WTC11 (cell line): ENCODE results near the gene CGREF1. TPM values are rescaled to one million over a fixed set of nuclear protein-coding genes. Genes with fewer than 3 reads are reported as not detected.

Source experiments
- ATAC-seq: fragments of 200-7000 bp; cut with Tn5 transposase; 2 replicates; pipeline ENCODE4 v1.10.0; 2021; ENCODE audit warnings: mild to moderate bottlenecking, moderate library complexity
- CTCF ChIA-PET: fragments of 300-600 bp; sonication (Branson Sonifier 250); formaldehyde crosslinking; loops from one replicate; lab custom pipeline; 2021; ENCODE audit warnings: antibody characterized with exemption; lab: Charles Lee
- POLR2A ChIA-PET: fragments of 350-600 bp; sonication (Branson Sonifier 250); formaldehyde crosslinking; loops from one replicate; lab custom pipeline; 2021; ENCODE audit warnings: antibody characterized with exemption; lab: Charles Lee
- DNase-seq: peaks from one replicate; pipeline ENCODE4 v3.0.0; 2021; ENCODE audit warnings: low spot score
- H3K27ac Mint-ChIP-seq: 2 replicates; pipeline ENCODE4 v1.8.0; 2021; ENCODE audit warnings: mixed read lengths
- H3K27me3 Mint-ChIP-seq: 2 replicates; pipeline ENCODE4 v1.8.0; 2021; ENCODE audit warnings: low read depth, mild to moderate bottlenecking, moderate library complexity, mixed read lengths
- H3K36me3 Mint-ChIP-seq: 2 replicates; pipeline ENCODE4 v1.8.0; 2021; ENCODE audit warnings: mixed read lengths
- H3K4me1 Mint-ChIP-seq: 2 replicates; pipeline ENCODE4 v1.8.0; 2022; ENCODE audit warnings: mixed read lengths
- H3K4me3 Mint-ChIP-seq: 2 replicates; pipeline ENCODE4 v1.8.0; 2021; ENCODE audit warnings: mild to moderate bottlenecking, moderate library complexity, mixed read lengths
- H3K9me3 Mint-ChIP-seq: 2 replicates; pipeline ENCODE4 v1.8.0; 2021; ENCODE audit warnings: mixed read lengths
- ATF1 ChIP-seq: sonication (generic); formaldehyde crosslinking; IDR thresholded peaks from 2 replicates; pipeline ENCODE4 v1.8.1; 2023; ENCODE audit warnings: mild to moderate bottlenecking, moderate library complexity, missing genetic modification reagents
- CREM ChIP-seq: sonication (generic); formaldehyde crosslinking; IDR thresholded peaks from 2 replicates; pipeline ENCODE4 v1.8.1; 2022; ENCODE audit warnings: mild to moderate bottlenecking, missing genetic modification reagents, moderate library complexity
- FOXJ3 ChIP-seq: sonication (generic); formaldehyde crosslinking; IDR thresholded peaks from 2 replicates; pipeline ENCODE4 v1.9.0; 2021; ENCODE audit warnings: missing genetic modification reagents, mild to moderate bottlenecking, borderline replicate concordance
- IRF2 ChIP-seq: sonication (generic); formaldehyde crosslinking; IDR thresholded peaks from 2 replicates; pipeline ENCODE4 v1.8.0; 2022; ENCODE audit warnings: low read depth, missing genetic modification reagents, borderline replicate concordance
- JAZF1 ChIP-seq: fragments of 250-450 bp; sonication (Bioruptor Pico); IDR thresholded peaks from 2 replicates; pipeline ENCODE4 v1.9.0; 2021; ENCODE audit warnings: moderate library complexity, mild to moderate bottlenecking, inconsistent platforms
- RORB ChIP-seq: fragments of 250-450 bp; sonication (Bioruptor Pico); IDR thresholded peaks from 2 replicates; pipeline ENCODE4 v1.9.0; 2021; ENCODE audit warnings: mild to moderate bottlenecking
- SMAD4 ChIP-seq: sonication (generic); formaldehyde crosslinking; IDR thresholded peaks from 2 replicates; pipeline ENCODE4 v1.8.0; 2022; ENCODE audit warnings: mild to moderate bottlenecking, missing genetic modification reagents
- total RNA-seq: library from RNA; stranded (reverse); gene quantifications from 3 replicates; pipeline ENCODE4 v1.2.3, GENCODE V29; 2021
- TF ChIP-seq, protein P1 (sequence below): fragments of 250-450 bp; sonication (Bioruptor Pico); IDR thresholded peaks from 2 replicates; pipeline ENCODE4 v1.9.0; 2021; ENCODE audit warnings: mild to moderate bottlenecking, borderline replicate concordance
- TF ChIP-seq, protein P2 (sequence below): sonication (generic); formaldehyde crosslinking; IDR thresholded peaks from 2 replicates; pipeline ENCODE4 v1.8.1; 2022; ENCODE audit warnings: low read depth, missing genetic modification reagents, borderline replicate concordance
- TF ChIP-seq, protein P3 (sequence below): sonication (generic); formaldehyde crosslinking; IDR thresholded peaks from 2 replicates; pipeline ENCODE4 v1.8.0; 2022; ENCODE audit warnings: missing genetic modification reagents
- TF ChIP-seq, protein P4 (sequence below): sonication (generic); formaldehyde crosslinking; IDR thresholded peaks from 2 replicates; pipeline ENCODE4 v1.8.1; 2022; ENCODE audit warnings: mild to moderate bottlenecking, missing genetic modification reagents, moderate library complexity, borderline replicate concordance
- TF ChIP-seq, protein P5 (sequence below): sonication (generic); formaldehyde crosslinking; IDR thresholded peaks from 2 replicates; pipeline ENCODE4 v1.8.1; 2022; ENCODE audit warnings: mild to moderate bottlenecking, moderate library complexity, missing genetic modification reagents
- TF ChIP-seq, protein P6 (sequence below): sonication (generic); formaldehyde crosslinking; IDR thresholded peaks from 2 replicates; pipeline ENCODE4 v1.8.1; 2023; ENCODE audit warnings: mild to moderate bottlenecking, missing genetic modification reagents
- TF ChIP-seq, protein P7 (sequence below): sonication (generic); formaldehyde crosslinking; IDR thresholded peaks from 2 replicates; pipeline ENCODE4 v1.8.1; 2023; ENCODE audit warnings: mild to moderate bottlenecking, missing genetic modification reagents

Gene CGREF1
- total RNA-seq, 1 experiment from 2014 or later, result 3.5 TPM

DNA sequence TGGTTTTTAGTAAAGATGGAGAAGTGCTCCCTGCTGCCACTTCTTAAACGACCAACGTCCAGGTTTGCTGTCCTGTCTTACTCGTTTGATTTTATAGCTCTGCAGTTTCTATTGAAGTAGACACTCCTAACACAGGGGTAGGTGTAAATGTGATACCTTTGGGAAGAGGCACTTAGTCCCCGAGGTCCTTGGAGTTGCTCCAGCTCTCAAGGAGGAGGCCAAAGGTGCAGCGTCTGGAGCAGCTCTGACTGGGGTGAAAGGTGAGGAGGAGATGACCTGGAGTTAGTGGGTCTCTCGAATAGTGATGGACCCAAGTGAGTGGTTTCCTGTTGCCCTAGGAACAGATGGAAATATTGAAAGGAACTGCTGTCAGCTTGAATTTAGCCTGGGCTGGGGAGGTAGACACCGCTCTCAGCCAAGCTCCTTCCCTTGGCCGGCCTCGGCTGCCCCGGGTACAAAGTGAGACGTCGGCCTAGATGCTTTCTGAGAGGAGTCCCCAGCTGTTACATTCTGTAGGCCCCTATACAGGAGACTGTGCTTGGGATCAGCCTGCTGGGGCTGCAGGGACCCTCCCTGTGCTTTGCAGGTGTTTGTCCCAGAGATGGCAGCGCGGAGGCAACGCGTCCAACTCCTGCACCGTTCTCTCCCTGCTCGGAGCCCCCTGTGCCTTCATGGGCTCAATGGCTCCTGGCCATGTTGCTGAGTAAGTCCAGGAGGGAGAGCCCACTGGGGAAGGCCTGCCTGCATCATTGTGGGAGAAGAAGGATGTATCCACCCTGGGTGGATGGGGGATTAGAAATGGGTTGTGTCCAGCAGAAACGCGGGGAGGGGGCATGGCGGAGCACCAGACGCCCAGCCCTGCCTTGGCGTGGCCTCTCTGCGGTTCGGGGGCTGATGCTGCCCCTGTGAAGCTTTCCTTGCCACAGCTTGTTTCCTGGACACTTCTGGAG, 26.9 kb downstream of the CGREF1 start (continued):
- TF ChIP-seq, protein P1, sequence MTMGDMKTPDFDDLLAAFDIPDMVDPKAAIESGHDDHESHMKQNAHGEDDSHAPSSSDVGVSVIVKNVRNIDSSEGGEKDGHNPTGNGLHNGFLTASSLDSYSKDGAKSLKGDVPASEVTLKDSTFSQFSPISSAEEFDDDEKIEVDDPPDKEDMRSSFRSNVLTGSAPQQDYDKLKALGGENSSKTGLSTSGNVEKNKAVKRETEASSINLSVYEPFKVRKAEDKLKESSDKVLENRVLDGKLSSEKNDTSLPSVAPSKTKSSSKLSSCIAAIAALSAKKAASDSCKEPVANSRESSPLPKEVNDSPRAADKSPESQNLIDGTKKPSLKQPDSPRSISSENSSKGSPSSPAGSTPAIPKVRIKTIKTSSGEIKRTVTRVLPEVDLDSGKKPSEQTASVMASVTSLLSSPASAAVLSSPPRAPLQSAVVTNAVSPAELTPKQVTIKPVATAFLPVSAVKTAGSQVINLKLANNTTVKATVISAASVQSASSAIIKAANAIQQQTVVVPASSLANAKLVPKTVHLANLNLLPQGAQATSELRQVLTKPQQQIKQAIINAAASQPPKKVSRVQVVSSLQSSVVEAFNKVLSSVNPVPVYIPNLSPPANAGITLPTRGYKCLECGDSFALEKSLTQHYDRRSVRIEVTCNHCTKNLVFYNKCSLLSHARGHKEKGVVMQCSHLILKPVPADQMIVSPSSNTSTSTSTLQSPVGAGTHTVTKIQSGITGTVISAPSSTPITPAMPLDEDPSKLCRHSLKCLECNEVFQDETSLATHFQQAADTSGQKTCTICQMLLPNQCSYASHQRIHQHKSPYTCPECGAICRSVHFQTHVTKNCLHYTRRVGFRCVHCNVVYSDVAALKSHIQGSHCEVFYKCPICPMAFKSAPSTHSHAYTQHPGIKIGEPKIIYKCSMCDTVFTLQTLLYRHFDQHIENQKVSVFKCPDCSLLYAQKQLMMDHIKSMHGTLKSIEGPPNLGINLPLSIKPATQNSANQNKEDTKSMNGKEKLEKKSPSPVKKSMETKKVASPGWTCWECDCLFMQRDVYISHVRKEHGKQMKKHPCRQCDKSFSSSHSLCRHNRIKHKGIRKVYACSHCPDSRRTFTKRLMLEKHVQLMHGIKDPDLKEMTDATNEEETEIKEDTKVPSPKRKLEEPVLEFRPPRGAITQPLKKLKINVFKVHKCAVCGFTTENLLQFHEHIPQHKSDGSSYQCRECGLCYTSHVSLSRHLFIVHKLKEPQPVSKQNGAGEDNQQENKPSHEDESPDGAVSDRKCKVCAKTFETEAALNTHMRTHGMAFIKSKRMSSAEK (CRISPR knock-in tag), result no peak
- TF ChIP-seq, protein P2, sequence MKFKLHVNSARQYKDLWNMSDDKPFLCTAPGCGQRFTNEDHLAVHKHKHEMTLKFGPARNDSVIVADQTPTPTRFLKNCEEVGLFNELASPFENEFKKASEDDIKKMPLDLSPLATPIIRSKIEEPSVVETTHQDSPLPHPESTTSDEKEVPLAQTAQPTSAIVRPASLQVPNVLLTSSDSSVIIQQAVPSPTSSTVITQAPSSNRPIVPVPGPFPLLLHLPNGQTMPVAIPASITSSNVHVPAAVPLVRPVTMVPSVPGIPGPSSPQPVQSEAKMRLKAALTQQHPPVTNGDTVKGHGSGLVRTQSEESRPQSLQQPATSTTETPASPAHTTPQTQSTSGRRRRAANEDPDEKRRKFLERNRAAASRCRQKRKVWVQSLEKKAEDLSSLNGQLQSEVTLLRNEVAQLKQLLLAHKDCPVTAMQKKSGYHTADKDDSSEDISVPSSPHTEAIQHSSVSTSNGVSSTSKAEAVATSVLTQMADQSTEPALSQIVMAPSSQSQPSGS (CRISPR knock-in tag), result no peak
- no peak for TF ChIP-seq JAZF1

DNA sequence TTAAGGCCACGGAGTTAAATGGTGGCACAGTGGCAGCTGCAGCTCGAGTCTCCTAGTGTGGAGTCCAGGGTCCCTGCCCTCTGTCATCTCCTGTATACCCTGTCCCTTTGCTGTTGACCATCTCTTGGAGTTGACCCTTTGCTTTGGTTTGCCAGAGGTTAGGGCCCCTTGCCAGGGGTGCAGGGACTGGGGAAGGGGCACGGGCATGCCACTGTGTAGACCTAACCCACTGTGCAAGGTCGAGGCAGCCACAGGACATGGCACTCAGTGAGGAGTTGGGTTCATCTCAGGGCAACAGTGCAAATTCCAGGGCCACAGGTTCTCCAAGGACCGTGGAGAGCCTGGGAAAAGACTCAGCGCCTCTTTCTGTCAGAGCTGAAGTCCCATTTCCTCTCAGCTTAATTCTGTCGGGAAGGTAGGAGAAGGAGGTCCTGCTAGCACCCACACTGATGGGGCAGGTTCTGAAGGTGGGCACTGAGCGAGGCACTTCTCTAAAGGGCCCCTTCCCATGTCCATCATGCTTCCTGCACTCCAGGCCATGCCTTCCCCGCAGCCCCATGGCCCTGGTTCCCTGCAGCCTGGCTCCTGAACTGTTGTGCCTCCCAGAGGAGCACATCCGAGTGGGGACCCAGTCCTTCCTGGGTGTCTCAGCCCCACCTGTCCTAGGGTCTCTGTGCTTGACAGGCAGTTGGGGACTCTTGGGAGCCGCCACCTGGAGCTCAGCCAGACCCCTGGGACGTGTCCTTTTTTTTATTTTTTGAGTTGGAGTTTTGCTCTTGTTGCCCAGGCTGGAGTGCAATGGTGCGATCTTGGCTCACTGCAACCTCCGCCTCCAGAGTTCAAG, 29.6 kb downstream of the CGREF1 start:
- peaks cover 14% of the 10 kb centered on the region for H3K4me1 Mint-ChIP-seq
- CTCF ChIA-PET, result interaction anchor here (0.7 to 2.6 kb wide), 5 partner anchors 8 to 212 kb away, joined by 3 to 14 read pairs (median 3); no protein-coding TSS in a partner anchor
- H3K36me3 Mint-ChIP-seq, result no peaks in the 10 kb centered on the region
- ATAC-seq (no peak), DNase-seq (no peak)
- TF ChIP-seq CREM (CRISPR knock-in tag) (no peak), ATF1 (no peak), FOXJ3 (CRISPR knock-in tag) (no peak)
- TF ChIP-seq, protein P3, sequence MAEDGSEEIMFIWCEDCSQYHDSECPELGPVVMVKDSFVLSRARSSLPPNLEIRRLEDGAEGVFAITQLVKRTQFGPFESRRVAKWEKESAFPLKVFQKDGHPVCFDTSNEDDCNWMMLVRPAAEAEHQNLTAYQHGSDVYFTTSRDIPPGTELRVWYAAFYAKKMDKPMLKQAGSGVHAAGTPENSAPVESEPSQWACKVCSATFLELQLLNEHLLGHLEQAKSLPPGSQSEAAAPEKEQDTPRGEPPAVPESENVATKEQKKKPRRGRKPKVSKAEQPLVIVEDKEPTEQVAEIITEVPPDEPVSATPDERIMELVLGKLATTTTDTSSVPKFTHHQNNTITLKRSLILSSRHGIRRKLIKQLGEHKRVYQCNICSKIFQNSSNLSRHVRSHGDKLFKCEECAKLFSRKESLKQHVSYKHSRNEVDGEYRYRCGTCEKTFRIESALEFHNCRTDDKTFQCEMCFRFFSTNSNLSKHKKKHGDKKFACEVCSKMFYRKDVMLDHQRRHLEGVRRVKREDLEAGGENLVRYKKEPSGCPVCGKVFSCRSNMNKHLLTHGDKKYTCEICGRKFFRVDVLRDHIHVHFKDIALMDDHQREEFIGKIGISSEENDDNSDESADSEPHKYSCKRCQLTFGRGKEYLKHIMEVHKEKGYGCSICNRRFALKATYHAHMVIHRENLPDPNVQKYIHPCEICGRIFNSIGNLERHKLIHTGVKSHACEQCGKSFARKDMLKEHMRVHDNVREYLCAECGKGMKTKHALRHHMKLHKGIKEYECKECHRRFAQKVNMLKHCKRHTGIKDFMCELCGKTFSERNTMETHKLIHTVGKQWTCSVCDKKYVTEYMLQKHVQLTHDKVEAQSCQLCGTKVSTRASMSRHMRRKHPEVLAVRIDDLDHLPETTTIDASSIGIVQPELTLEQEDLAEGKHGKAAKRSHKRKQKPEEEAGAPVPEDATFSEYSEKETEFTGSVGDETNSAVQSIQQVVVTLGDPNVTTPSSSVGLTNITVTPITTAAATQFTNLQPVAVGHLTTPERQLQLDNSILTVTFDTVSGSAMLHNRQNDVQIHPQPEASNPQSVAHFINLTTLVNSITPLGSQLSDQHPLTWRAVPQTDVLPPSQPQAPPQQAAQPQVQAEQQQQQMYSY (CRISPR knock-in tag), result 0 out of 2 replicates have a peak, but pooled peaks have one; percentile 17
- no peak overlapping the region for H3K27ac Mint-ChIP-seq
- H3K4me3 Mint-ChIP-seq, result no peak overlapping the region
- H3K27me3 Mint-ChIP-seq, result peaks cover 23% of the 10 kb centered on the region
- POLR2A ChIA-PET, result interaction anchor here (0.7 kb wide), 1 partner anchor 215 kb away, joined by 3 read pairs; no protein-coding TSS in a partner anchor
- no peaks in the 10 kb centered on the region for H3K9me3 Mint-ChIP-seq

DNA sequence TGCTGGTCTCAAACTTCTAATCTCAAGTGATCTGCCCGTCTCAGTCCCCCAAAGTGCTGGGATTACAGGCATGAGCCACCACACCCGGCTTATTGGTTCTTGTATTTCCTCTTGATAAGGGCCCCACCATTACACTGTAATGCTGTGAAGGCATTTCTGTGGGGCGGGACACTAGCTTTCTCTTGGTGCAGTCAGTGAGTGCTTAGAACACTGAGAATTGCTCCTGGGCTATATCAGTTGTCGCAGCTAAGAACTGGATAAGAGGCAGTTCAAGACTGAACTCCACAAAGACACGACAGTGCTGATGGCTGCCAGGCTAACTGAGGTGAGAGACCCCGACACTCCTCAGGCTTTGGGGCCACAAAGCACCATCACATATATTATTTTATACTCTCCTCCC, 30.3 kb downstream of the CGREF1 start:
- Mint-ChIP-seq H3K4me1 (peaks cover 16% of the 10 kb centered on the region), H3K27ac (no peak overlapping the region), H3K4me3 (no peak overlapping the region), H3K36me3 (no peaks in the 10 kb centered on the region), H3K27me3 (peaks cover 23% of the 10 kb centered on the region), H3K9me3 (no peaks in the 10 kb centered on the region)
- DNase-seq, result no peak
- no peak for ATAC-seq
- CTCF ChIA-PET, result interaction anchor here (1.0 to 4.1 kb wide), 6 partner anchors 11 to 213 kb away, joined by 3 to 18 read pairs (median 12); no protein-coding TSS in a partner anchor
- POLR2A ChIA-PET, result no interaction called here
- TF ChIP-seq, protein P4, sequence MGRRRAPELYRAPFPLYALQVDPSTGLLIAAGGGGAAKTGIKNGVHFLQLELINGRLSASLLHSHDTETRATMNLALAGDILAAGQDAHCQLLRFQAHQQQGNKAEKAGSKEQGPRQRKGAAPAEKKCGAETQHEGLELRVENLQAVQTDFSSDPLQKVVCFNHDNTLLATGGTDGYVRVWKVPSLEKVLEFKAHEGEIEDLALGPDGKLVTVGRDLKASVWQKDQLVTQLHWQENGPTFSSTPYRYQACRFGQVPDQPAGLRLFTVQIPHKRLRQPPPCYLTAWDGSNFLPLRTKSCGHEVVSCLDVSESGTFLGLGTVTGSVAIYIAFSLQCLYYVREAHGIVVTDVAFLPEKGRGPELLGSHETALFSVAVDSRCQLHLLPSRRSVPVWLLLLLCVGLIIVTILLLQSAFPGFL (CRISPR knock-in tag), result no peak
- TF ChIP-seq, protein P5, sequence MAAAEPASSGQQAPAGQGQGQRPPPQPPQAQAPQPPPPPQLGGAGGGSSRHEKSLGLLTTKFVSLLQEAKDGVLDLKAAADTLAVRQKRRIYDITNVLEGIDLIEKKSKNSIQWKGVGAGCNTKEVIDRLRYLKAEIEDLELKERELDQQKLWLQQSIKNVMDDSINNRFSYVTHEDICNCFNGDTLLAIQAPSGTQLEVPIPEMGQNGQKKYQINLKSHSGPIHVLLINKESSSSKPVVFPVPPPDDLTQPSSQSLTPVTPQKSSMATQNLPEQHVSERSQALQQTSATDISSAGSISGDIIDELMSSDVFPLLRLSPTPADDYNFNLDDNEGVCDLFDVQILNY (CRISPR knock-in tag), result no peak
- TF ChIP-seq RORB (CRISPR knock-in tag), result no peak
- TF ChIP-seq IRF2, result no peak
- TF ChIP-seq SMAD4 (CRISPR knock-in tag), result no peak
- TF ChIP-seq, protein P6, sequence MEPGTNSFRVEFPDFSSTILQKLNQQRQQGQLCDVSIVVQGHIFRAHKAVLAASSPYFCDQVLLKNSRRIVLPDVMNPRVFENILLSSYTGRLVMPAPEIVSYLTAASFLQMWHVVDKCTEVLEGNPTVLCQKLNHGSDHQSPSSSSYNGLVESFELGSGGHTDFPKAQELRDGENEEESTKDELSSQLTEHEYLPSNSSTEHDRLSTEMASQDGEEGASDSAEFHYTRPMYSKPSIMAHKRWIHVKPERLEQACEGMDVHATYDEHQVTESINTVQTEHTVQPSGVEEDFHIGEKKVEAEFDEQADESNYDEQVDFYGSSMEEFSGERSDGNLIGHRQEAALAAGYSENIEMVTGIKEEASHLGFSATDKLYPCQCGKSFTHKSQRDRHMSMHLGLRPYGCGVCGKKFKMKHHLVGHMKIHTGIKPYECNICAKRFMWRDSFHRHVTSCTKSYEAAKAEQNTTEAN, result no peak
- TF ChIP-seq, protein P7, sequence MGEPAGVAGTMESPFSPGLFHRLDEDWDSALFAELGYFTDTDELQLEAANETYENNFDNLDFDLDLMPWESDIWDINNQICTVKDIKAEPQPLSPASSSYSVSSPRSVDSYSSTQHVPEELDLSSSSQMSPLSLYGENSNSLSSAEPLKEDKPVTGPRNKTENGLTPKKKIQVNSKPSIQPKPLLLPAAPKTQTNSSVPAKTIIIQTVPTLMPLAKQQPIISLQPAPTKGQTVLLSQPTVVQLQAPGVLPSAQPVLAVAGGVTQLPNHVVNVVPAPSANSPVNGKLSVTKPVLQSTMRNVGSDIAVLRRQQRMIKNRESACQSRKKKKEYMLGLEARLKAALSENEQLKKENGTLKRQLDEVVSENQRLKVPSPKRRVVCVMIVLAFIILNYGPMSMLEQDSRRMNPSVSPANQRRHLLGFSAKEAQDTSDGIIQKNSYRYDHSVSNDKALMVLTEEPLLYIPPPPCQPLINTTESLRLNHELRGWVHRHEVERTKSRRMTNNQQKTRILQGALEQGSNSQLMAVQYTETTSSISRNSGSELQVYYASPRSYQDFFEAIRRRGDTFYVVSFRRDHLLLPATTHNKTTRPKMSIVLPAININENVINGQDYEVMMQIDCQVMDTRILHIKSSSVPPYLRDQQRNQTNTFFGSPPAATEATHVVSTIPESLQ (CRISPR knock-in tag), result no peak
